Sigmoid colon (tissue), 4 donors: ENCODE results near the gene PPP2R2C.

Experiments
- POLR2A ChIP-seq, 2 donors: fragments of 450-650 bp; IDR thresholded peaks; one replicate each; pipeline ENCODE4 v1.6.1; 2016; ENCODE audit warnings: antibody characterized with exemption in 2 of 2, mild to moderate bottlenecking in 2 of 2, moderate library complexity in 2 of 2
- POLR2AphosphoS5 ChIP-seq, 4 donors: sonication (generic); formaldehyde crosslinking; IDR thresholded peaks; one replicate each; pipeline ENCODE4 v1.6.1; 2017; ENCODE audit warnings: antibody characterized with exemption in 4 of 4
- TF ChIP-seq, protein P1 (sequence below), 4 experiments: fragments of 450-650 bp in 3 of 4; fragments of 200-600 bp in 1 of 4; IDR thresholded peaks; one replicate each; pipeline ENCODE4 v1.5.1; 2016 to 2019; ENCODE audit warnings: antibody characterized with exemption in 4 of 4, mild to moderate bottlenecking in 3 of 4, moderate library complexity in 2 of 4

DNA sequence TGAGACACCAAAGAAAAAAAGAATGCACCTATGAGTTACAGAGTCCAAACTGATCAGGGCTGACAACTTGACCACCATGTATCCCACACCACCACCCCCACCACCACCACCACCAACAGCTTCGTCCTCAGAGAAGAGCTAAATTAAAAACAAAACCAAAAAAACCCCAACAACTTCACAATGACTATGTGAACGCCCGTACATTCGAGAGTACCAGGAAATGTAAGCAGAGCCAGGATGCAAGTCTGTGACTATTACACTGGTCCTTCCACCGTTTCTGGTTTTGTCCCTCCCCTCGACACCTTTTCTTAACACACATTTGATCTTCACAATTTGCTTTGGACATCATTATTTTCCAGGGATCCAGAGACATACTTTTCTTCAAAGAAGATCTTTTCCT is 151.8 kb downstream of the PPP2R2C start:
- TF ChIP-seq, protein P1, sequence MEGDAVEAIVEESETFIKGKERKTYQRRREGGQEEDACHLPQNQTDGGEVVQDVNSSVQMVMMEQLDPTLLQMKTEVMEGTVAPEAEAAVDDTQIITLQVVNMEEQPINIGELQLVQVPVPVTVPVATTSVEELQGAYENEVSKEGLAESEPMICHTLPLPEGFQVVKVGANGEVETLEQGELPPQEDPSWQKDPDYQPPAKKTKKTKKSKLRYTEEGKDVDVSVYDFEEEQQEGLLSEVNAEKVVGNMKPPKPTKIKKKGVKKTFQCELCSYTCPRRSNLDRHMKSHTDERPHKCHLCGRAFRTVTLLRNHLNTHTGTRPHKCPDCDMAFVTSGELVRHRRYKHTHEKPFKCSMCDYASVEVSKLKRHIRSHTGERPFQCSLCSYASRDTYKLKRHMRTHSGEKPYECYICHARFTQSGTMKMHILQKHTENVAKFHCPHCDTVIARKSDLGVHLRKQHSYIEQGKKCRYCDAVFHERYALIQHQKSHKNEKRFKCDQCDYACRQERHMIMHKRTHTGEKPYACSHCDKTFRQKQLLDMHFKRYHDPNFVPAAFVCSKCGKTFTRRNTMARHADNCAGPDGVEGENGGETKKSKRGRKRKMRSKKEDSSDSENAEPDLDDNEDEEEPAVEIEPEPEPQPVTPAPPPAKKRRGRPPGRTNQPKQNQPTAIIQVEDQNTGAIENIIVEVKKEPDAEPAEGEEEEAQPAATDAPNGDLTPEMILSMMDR (IDR thresholded peaks at IDR 0.05) = no peak
- TF ChIP-seq POLR2A (IDR thresholded peaks at IDR 0.05) = no peak
- no peak for TF ChIP-seq POLR2AphosphoS5 (IDR thresholded peaks at IDR 0.05)
